Left ventricle myocardium inferior (tissue), 1 donor: ENCODE measurements around the gene RCBTB2. TPM values are rescaled to one million over a fixed set of nuclear protein-coding genes. Genes with fewer than 3 reads are reported as not detected.

ENCODE experiments used
- DNase-seq: peaks from one replicate; pipeline ENCODE4 v3.0.0-alpha.2; 2020
- H3K27ac ChIP-seq: fragments of 200-600 bp; replicated peaks from 2 replicates; pipeline ENCODE4 v1.8.0; 2021
- H3K27me3 ChIP-seq: fragments of 200-600 bp; 2 replicates; pipeline ENCODE4 v1.8.0; 2021; ENCODE audit warnings: low read depth
- H3K36me3 ChIP-seq: fragments of 200-600 bp; 2 replicates; pipeline ENCODE4 v1.8.0; 2021
- H3K4me1 ChIP-seq: fragments of 200-600 bp; 2 replicates; pipeline ENCODE4 v1.8.0; 2021
- H3K4me3 ChIP-seq: fragments of 200-600 bp; 2 replicates; pipeline ENCODE4 v1.8.0; 2021; ENCODE audit warnings: mild to moderate bottlenecking, moderate library complexity
- H3K9me3 ChIP-seq: fragments of 200-600 bp; replicated peaks from 2 replicates; pipeline ENCODE4 v1.8.0; 2021
- CTCF ChIP-seq: fragments of 200-600 bp; IDR thresholded peaks from 2 replicates; pipeline ENCODE4 v1.8.0; 2021; ENCODE audit warnings: antibody characterized with exemption, mild to moderate bottlenecking, borderline replicate concordance
- intact Hi-C: fragments of 100-400 bp; cut with micrococcal nuclease; formaldehyde crosslinking; loops from one replicate; pipeline ENCODE4 v1.11.0; 2022
- total RNA-seq: library from RNA; stranded (reverse); fragmentation: NEBNext Ultra II Directional; extraction: Animal tissue kit (Norgen Biotek cat#: 25700); gene quantifications from one replicate; pipeline ENCODE4 v1.2.1, GENCODE V29; 2021
- donor health status: DM: no; HTN: yes; CAD: no; lungs with severe emphysema.

The RCBTB2 gene
- total RNA-seq, 1 donor from 2014 or later = 14.8 TPM

DNA sequence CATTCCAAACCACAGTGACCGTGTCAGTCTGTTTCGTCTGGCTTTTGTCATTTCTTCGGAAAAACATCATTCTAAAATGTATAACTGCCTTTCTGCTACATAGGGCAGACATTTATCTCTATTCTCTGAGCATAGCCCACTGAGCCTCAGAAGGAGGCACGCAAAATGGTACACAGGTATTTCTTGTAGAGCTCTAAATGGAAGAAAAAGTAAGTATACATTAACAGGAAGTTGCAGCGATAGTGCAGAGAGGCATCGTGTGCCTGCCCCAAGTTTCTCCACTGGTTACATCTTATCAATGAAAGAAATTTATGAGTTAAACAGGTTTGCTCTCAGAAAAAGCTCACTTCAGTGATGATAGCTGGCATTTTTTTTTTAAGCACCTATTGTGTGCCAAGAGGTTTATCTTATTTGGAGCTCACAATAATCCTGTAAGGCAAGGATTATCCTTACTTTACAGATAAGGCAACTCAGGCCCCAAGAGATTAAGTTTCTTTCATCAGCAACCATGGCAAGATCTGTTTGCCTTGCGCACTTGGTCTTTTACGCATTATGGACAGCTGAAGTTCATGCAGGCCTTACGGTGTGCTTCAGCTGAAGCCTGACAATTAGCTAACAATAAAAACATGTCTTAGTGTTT lies 1.2 kb upstream of the RCBTB2 start:
- Histone ChIP-seq H3K9me3 (no peaks in the 10 kb centered on the region), H3K36me3 (no peaks in the 10 kb centered on the region), H3K4me1 (peaks cover 23% of the 10 kb centered on the region), H3K27ac (peak overlapping the region; percentile 98), H3K4me3 (no peak overlapping the region), H3K27me3 (no peaks in the 10 kb centered on the region)
- DNase-seq = no peak
- TF ChIP-seq CTCF = no peak
- intact Hi-C loops = no loop called here

- peak overlapping the region; percentile 82 for H3K4me3 ChIP-seq
- peaks cover 39% of the 10 kb centered on the region for H3K4me1 ChIP-seq
- no peaks in the 10 kb centered on the region for H3K9me3 ChIP-seq
- no peak for TF ChIP-seq CTCF
- H3K36me3 ChIP-seq = no peaks in the 10 kb centered on the region
- H3K27ac ChIP-seq = peak overlapping the region; percentile 98
- intact Hi-C loops = no loop called here
- DNase-seq = no peak
- H3K27me3 ChIP-seq = no peaks in the 10 kb centered on the region
Observed at GRCh38 chr13:48532256-48532505, 699 bp downstream of the RCBTB2 start.

DNA sequence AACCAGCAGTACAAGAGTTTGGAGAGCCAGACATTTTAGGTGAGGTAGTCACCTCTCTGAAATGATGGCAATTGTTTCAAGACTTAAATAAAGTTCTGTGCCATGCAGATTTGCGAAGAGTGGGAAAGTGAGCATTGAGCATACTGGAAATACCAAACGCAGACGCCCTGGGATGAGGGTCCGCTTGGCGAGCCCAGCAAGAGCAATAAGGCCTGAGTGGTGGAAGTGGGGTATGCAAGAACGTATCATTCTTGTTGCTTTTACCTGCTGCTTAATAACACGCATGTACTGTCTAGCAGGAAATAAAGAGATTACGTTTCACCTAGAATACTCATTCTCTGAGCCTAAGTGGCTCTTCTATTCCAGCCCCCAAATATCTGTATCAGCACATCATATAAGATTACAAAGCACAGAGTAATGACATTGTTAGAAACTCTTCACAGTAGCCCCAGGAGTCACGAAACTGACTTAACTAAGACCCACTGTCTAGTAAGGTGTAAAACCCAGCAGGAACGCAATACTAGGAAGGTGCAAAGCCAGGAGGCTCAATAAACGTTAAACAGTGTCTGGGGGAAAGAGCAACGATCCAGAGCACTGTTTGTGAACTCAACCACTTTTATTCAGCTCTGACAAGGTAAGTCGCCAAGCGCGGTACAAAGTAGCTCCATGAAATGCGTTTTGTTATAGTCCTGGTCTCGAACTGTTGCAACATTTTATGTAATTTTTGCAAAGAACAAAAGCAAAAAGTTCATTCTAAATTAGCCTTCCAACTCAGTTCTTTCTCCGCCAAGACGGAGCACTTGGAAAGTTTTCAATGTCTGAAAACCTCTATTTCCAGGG lies 1.2 kb downstream of the RCBTB2 start:
- Histone ChIP-seq H3K27me3 (no peaks in the 10 kb centered on the region), H3K9me3 (no peaks in the 10 kb centered on the region), H3K4me1 (peaks cover 39% of the 10 kb centered on the region), H3K4me3 (peak overlapping the region; percentile 82), H3K36me3 (no peaks in the 10 kb centered on the region), H3K27ac (peak overlapping the region; percentile 98)
- TF ChIP-seq CTCF = no peak
- intact Hi-C loops = no loop called here
- DNase-seq = no peak

DNA sequence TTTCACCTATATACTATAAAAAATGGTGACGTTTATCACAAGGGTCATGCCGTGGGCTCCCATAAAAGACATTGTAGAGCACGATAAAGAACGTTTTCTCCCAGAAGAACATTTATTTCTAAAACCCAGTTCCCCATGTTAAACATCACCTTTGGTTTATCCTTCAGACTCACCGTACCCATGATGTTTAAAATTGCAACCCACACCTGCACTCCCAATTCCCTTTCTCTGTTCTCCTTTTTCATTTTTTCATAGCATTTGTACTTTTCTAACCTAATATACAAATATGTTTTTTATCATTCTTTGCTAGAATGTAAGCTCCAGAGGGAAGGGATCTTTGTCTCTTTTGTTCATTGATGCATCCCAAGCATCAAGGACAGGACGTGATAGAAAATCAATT lies 2.0 kb downstream of the RCBTB2 start:
- H3K27ac ChIP-seq = peak overlapping the region; percentile 98
- no peak overlapping the region for H3K4me3 ChIP-seq
- no peaks in the 10 kb centered on the region for H3K27me3 ChIP-seq
- H3K4me1 ChIP-seq = peaks cover 39% of the 10 kb centered on the region
- TF ChIP-seq CTCF = no peak
- H3K9me3 ChIP-seq = no peaks in the 10 kb centered on the region
- DNase-seq = no peak
- intact Hi-C loops = no loop called here
- no peaks in the 10 kb centered on the region for H3K36me3 ChIP-seq

- intact Hi-C loops = no loop called here
- Histone ChIP-seq H3K27me3 (no peaks in the 10 kb centered on the region), H3K4me3 (peak overlapping the region; percentile 32), H3K4me1 (peaks cover 39% of the 10 kb centered on the region), H3K36me3 (no peaks in the 10 kb centered on the region), H3K27ac (peak overlapping the region; percentile 45), H3K9me3 (no peaks in the 10 kb centered on the region)
- no peak for TF ChIP-seq CTCF
- no peak for DNase-seq
Observed at GRCh38 chr13:48528720-48529119, 4.2 kb downstream of the RCBTB2 start.
